K562 (cell line): ENCODE results near the gene ZNF581. TPM values are rescaled to one million over a fixed set of nuclear protein-coding genes. Genes with fewer than 3 reads are reported as not detected.
A peak's percentile ranks its signal among the peaks of the same experiment; 100 is the strongest.

Experiments used
- ARID1B ChIP-seq: fragments of 450-650 bp; IDR thresholded peaks from 2 replicates; pipeline ENCODE4 v1.6.1; 2016; ENCODE audit warnings: antibody characterized with exemption, mild to moderate bottlenecking, inconsistent platforms
- ATF6 ChIP-seq: sonication (generic); formaldehyde crosslinking; IDR thresholded peaks from 2 replicates; pipeline ENCODE4 v1.4.0; 2020; ENCODE audit warnings: mild to moderate bottlenecking, missing genetic modification reagents
- DPF2 ChIP-seq: fragments of 450-650 bp; IDR thresholded peaks from 2 replicates; pipeline ENCODE4 v1.6.1; 2016
- EHMT2 ChIP-seq: fragments of 450-650 bp; IDR thresholded peaks from 2 replicates; pipeline ENCODE4 v1.6.1; 2018; ENCODE audit warnings: antibody characterized with exemption
- ETS1 ChIP-seq: conservative IDR thresholded peaks from 2 replicates; pipeline ENCODE4 v1.6.1; 2011; ENCODE audit warnings: low read depth, mild to moderate bottlenecking, low read length; ENCODE audit not compliant: control insufficient read depth
- GTF2B ChIP-seq: IDR thresholded peaks from 2 replicates; pipeline ENCODE4 v1.6.1; 2011; ENCODE audit not compliant: insufficient read length; ENCODE audit errors: extremely low read depth
- MCM3 ChIP-seq: fragments of 450-650 bp; IDR thresholded peaks from 2 replicates; pipeline ENCODE4 v1.6.1; 2016
- RBM34 ChIP-seq: fragments of 200-400 bp; formaldehyde crosslinking; IDR thresholded peaks from 2 replicates; pipeline ENCODE4 v1.6.1; 2018; ENCODE audit warnings: low read length, borderline replicate concordance; ENCODE audit not compliant: insufficient read depth
- TAF1 ChIP-seq: IDR thresholded peaks from 2 replicates; pipeline ENCODE4 v1.6.1; 2011; ENCODE audit warnings: mild to moderate bottlenecking, low read length, moderate library complexity; ENCODE audit not compliant: insufficient read depth, control insufficient read depth, severe bottlenecking; ENCODE audit errors: extremely low read depth
- ZMIZ1 ChIP-seq, 2 experiments: fragments of 150-350 bp in 1 of 2; IDR thresholded peaks; 2 replicates each; pipeline ENCODE4 v1.6.1; 2012 to 2016; ENCODE audit warnings: low read depth in 2 of 2, low read length in 2 of 2, mild to moderate bottlenecking in 1 of 2, moderate library complexity in 1 of 2
- ZNF140 ChIP-seq: fragments of 250-450 bp; sonication (Bioruptor Pico); IDR thresholded peaks from 2 replicates; pipeline ENCODE4 v1.8.0; 2021; ENCODE audit warnings: moderate library complexity, mild to moderate bottlenecking, inconsistent platforms
- ZNF174 ChIP-seq: fragments of 250-450 bp; sonication (Bioruptor Pico); IDR thresholded peaks from 2 replicates; pipeline ENCODE4 v1.4.0; 2020; ENCODE audit warnings: mild to moderate bottlenecking
- ZNF398 ChIP-seq: fragments of 250-450 bp; sonication (Bioruptor Pico); IDR thresholded peaks from 2 replicates; pipeline ENCODE4 v1.8.0; 2021; ENCODE audit warnings: moderate library complexity, mild to moderate bottlenecking, inconsistent platforms
- ZNF717 ChIP-seq: fragments of 250-450 bp; sonication (Bioruptor Pico); IDR thresholded peaks from 2 replicates; pipeline ENCODE4 v1.5.0; 2021
- polyA plus RNA-seq, 8 experiments: library from polyadenylated mRNA; depleted of rRNA in 4 of 8; stranded (reverse) in 5 of 8; unstranded in 3 of 8; fragments of >200 nt; fragmentation: Nextera tagmentation in 2 of 8; fragmentation: Illumina TruSeq in 1 of 8; extraction: Ambion mirVana in 2 of 8; extraction: Trizol in 1 of 8; gene quantifications; 2 replicates each; pipeline versions ENCODE4 v1.2.1 to v1.2.3, GENCODE V29; 2011 to 2014; ENCODE audit warnings: inconsistent platforms in 1 of 8, missing spikeins in 1 of 8
- total RNA-seq, 7 experiments: library from RNA; depleted of rRNA in 6 of 7; stranded (reverse); fragments of >200 nt in 6 of 7; fragmentation: Illumina TruSeq in 2 of 7; extraction: Trizol in 2 of 7; gene quantifications; 2 replicates each; pipeline versions ENCODE4 v1.2.1 to v1.2.3, GENCODE V29; 2011 to 2021; ENCODE audit warnings: low replicate concordance in 1 of 7
- TF ChIP-seq, protein P1 (sequence below), 2 experiments: fragments of 450-650 bp in 1 of 2; sonication (generic) in 1 of 2; formaldehyde crosslinking in 1 of 2; IDR thresholded peaks in 1 of 2; conservative IDR thresholded peaks in 1 of 2; 2 replicates each; pipeline versions ENCODE4 v1.6.1 to v1.8.1; 2016 to 2023; ENCODE audit warnings: mild to moderate bottlenecking in 2 of 2, moderate library complexity in 2 of 2, inconsistent platforms in 1 of 2, missing genetic modification reagents in 1 of 2
- TF ChIP-seq, protein P2 (sequence below): fragments of 450-650 bp; formaldehyde crosslinking; IDR thresholded peaks from 2 replicates; pipeline ENCODE4 v1.4.0; 2020; ENCODE audit warnings: mild to moderate bottlenecking, moderate library complexity

ZNF581 gene
- total and polyA plus RNA-seq, 9 of the 15 experiments (the other 6 are each of a cell fraction or from before 2014, with no cell fraction given): 2.4 to 39.4 (median 15.4) TPM

DNA sequence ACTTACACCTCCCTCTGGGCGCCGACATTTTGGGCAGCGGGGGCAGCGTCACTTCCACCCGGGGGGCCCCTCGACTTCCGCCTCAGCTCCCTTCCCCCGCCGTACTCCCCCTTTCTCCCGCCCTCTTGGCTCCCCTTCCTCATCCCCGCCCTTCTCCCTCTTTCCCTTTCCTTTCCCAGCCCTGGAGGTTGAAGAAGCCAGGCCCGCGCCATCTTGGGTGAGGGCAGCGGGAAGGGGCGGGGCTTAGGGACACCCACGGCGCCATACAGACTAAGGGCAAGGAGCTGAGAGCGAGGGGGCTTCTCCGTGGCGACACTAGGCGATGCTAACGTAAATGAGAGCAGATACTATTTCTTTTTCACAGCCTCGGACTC lies 44.0 kb upstream of the ZNF581 start, which contains the start of gene FIZ1 (continued):
- TF ChIP-seq ZNF398 (CRISPR knock-in tag) (no peak), ETS1 (no peak), RBM34 (no peak), ZNF717 (CRISPR knock-in tag) (no peak), DPF2 (no peak), ZNF174 (CRISPR knock-in tag) (no peak), EHMT2 (no peak), ZNF140 (CRISPR knock-in tag) (no peak), MCM3 (no peak), TAF1 (peak; percentile 38), GTF2B (no peak), ARID1B (no peak), ZMIZ1 (IDR thresholded peaks at IDR 0.05; ENCODE audit: low read depth in 2 of 2, low read length in 2 of 2) (no peak), ATF6 (CRISPR knock-in tag) (no peak)
- TF ChIP-seq, protein P1, sequence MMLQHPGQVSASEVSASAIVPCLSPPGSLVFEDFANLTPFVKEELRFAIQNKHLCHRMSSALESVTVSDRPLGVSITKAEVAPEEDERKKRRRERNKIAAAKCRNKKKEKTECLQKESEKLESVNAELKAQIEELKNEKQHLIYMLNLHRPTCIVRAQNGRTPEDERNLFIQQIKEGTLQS (IDR thresholded peaks at IDR 0.05): no peak
- TF ChIP-seq, protein P1 (CRISPR knock-in tag; conservative IDR thresholded peaks at IDR 0.05): no peak
- TF ChIP-seq, protein P2, sequence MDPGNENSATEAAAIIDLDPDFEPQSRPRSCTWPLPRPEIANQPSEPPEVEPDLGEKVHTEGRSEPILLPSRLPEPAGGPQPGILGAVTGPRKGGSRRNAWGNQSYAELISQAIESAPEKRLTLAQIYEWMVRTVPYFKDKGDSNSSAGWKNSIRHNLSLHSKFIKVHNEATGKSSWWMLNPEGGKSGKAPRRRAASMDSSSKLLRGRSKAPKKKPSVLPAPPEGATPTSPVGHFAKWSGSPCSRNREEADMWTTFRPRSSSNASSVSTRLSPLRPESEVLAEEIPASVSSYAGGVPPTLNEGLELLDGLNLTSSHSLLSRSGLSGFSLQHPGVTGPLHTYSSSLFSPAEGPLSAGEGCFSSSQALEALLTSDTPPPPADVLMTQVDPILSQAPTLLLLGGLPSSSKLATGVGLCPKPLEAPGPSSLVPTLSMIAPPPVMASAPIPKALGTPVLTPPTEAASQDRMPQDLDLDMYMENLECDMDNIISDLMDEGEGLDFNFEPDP (CRISPR knock-in tag): no peak
